ENCODE data around the gene PRAMEF1. TPM values are rescaled to one million over a fixed set of nuclear protein-coding genes. Genes with fewer than 3 reads are reported as not detected.
"Not testable (repeated sequence)": the region's sequence is repeated elsewhere in the genome, so short reads cannot be mapped to it uniquely, and the experiment has no call there.

Gene PRAMEF1
- total RNA-seq, 3 donors from 2014 or later, result not detected

GRCh38 chr1:12775443-12775842 lies 15.8 kb upstream of the PRAMEF1 start:
- Histone ChIP-seq H3K27ac (no peak overlapping the region), H3K4me3 (no peak overlapping the region), H3K4me1 (no peaks in the 10 kb centered on the region), H3K36me3 (no peaks in the 10 kb centered on the region), H3K27me3 (no peaks in the 10 kb centered on the region), H3K9me3 (no peaks in the 10 kb centered on the region)
- DNase-seq (ENCODE audit: low spot score in 2 of 2), result no peak
- TF ChIP-seq CTCF (IDR thresholded peaks at IDR 0.05) (no peak), POLR2A (IDR thresholded peaks at IDR 0.05) (no peak), POLR2AphosphoS5 (IDR thresholded peaks at IDR 0.05) (no peak)
- intact Hi-C loops (cut with DNase I; ENCODE audit: low total_unique reads), result no loop called here

DNA sequence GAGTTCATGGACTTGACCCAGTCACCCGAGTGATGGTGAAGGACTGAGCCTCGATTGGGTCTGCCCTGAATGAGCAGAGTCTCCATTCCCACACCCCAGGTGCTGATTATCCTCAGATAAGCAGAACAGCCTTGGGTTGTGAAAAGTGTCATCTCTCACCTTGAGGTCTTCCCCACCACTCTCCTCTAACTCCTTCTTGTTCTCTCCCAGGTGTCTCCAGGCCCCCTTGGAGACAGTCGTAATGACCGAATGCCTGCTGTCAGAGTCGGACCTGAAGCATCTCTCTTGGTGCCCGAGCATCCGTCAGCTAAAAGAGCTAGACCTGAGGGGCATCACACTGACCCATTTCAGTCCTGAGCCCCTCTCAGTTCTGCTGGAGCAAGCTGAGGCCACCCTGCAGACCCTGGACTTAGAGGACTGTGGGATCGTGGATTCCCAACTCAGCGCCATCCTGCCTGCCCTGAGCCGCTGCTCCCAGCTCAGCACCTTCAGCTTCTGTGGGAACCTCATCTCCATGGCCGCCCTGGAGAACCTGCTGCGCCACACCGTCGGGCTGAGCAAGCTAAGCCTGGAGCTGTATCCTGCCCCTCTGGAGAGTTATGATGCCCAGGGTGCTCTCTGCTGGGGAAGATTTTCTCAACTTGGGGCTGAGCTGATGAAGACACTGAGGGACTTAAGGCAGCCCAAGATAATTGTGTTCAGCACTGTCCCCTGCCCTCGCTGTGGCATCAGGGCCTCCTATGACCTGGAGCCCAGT lies 14.2 kb upstream of the PRAMEF1 start:
- intact Hi-C loops (cut with DNase I; ENCODE audit: low total_unique reads), result no loop called here
- TF ChIP-seq POLR2AphosphoS5 (IDR thresholded peaks at IDR 0.05) (no peak), POLR2A (IDR thresholded peaks at IDR 0.05) (no peak), CTCF (IDR thresholded peaks at IDR 0.05) (no peak)
- H3K9me3 ChIP-seq, result no peaks in the 10 kb centered on the region
- H3K36me3 ChIP-seq, result no peaks in the 10 kb centered on the region
- H3K27me3 ChIP-seq, result no peaks in the 10 kb centered on the region
- H3K4me3 ChIP-seq, result no peak overlapping the region
- H3K4me1 ChIP-seq, result no peaks in the 10 kb centered on the region
- H3K27ac ChIP-seq, result no peak overlapping the region
- DNase-seq (ENCODE audit: low spot score in 2 of 2), result no peak

GRCh38 chr1:12778061-12778460 lies 13.1 kb upstream of the PRAMEF1 start:
- no peaks in the 10 kb centered on the region for H3K36me3 ChIP-seq
- H3K4me1 ChIP-seq, result no peaks in the 10 kb centered on the region
- peaks cover 0 to under 1% of the 10 kb centered on the region in 2 donors for H3K9me3 ChIP-seq
- no peak overlapping the region for H3K4me3 ChIP-seq
- TF ChIP-seq CTCF (IDR thresholded peaks at IDR 0.05) (no peak), POLR2A (IDR thresholded peaks at IDR 0.05) (no peak), POLR2AphosphoS5 (IDR thresholded peaks at IDR 0.05) (no peak)
- H3K27ac ChIP-seq, result no peak overlapping the region
- no peaks in the 10 kb centered on the region for H3K27me3 ChIP-seq
- DNase-seq (ENCODE audit: low spot score in 2 of 2), result no peak
- intact Hi-C loops (cut with DNase I; ENCODE audit: low total_unique reads), result no loop called here

DNA sequence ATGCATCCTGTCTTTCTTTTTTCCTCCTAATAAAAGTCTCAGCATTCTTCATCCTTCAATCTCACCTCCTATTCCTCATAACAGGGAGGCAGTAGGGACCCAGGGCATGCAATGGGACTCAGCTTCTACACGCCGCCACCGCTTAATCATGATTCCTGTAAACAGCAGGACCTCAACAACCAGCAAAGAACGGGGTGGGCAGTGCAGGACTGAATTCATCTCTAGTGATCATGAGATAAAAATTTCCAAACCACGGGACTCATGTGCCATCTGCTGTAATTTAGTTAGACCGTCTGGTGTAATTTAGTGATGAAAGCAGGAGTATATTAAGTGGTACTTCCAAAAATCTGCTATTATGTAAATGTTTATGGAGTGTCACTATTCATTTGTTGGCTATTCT lies 12.3 kb upstream of the PRAMEF1 start:
- Histone ChIP-seq H3K36me3 (no peaks in the 10 kb centered on the region), H3K4me1 (no peaks in the 10 kb centered on the region), H3K27me3 (no peaks in the 10 kb centered on the region), H3K27ac (no peak overlapping the region), H3K9me3 (peaks cover 7 to 8% of the 10 kb centered on the region in 2 donors), H3K4me3 (no peak overlapping the region)
- no peak for DNase-seq (ENCODE audit: low spot score in 2 of 2)
- intact Hi-C loops (cut with DNase I; ENCODE audit: low total_unique reads), result no loop called here
- no peak for TF ChIP-seq CTCF (IDR thresholded peaks at IDR 0.05)
- no peak for TF ChIP-seq POLR2AphosphoS5 (IDR thresholded peaks at IDR 0.05)

DNA sequence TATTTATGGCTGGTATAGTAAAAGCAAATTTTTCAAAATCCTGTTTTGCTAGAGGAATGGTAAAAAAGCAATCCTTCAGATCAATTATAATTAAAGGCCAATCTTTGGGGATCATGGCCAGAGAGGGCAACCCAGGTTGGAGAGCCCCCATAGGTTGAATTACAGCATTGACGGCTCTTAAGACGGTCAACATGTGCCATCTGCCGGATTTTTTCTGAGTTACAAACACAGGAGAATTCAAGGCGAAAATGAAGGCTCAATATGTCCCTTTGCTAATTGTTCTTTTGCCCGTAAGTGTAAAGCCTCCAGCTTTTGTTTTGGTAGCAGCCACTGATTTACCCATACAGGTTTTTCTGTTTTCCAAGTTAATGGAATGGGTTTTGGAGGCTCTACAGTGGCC lies 9.7 kb upstream of the PRAMEF1 start:
- H3K9me3 ChIP-seq, result peaks cover 14 to 30% of the 10 kb centered on the region in 2 donors
- H3K4me3 ChIP-seq; H3K27me3 ChIP-seq; intact Hi-C loops (cut with DNase I; ENCODE audit: low total_unique reads); H3K4me1 ChIP-seq; H3K36me3 ChIP-seq; H3K27ac ChIP-seq; DNase-seq (ENCODE audit: low spot score in 2 of 2): not testable (repeated sequence)

GRCh38 chr1:12783783-12784182 lies 7.4 kb upstream of the PRAMEF1 start:
- DNase-seq (ENCODE audit: low spot score in 2 of 2); intact Hi-C loops (cut with DNase I; ENCODE audit: low total_unique reads): not testable (repeated sequence)

DNA sequence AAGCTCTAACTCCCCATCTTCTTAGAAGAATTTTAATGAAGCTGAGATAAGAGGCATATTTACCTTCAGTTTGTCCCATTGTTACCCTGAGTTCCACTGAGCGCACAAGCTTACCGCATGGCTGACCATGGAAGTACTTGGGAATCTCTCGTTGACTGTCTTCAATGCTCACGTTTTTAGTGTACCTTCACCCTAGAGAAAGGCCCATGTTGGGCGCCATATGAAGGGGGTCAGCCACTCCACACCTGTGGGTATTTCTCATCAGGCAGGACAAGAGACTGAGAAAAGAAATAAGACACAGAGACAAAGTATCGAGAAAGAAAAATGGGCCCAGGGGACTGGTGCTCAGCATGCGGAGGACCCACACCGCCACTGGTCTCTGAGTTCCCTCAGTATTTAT lies 6.5 kb upstream of the PRAMEF1 start:
- intact Hi-C loops (cut with DNase I; ENCODE audit: low total_unique reads); DNase-seq (ENCODE audit: low spot score in 2 of 2): not testable (repeated sequence)

More at GRCh38 chr1:12783783-12784182, 7.4 kb upstream of the PRAMEF1 start:
- H3K36me3 ChIP-seq, H3K4me1 ChIP-seq, H3K4me3 ChIP-seq, H3K27ac ChIP-seq, H3K27me3 ChIP-seq: not testable (repeated sequence)
- H3K9me3 ChIP-seq, result peaks cover 14 to 30% of the 10 kb centered on the region in 2 donors

More for the DNA sequence above, 6.5 kb upstream of the PRAMEF1 start:
- H3K36me3 ChIP-seq, H3K4me1 ChIP-seq, H3K27me3 ChIP-seq, H3K4me3 ChIP-seq, H3K27ac ChIP-seq: not testable (repeated sequence)
- H3K9me3 ChIP-seq, result peaks cover 14 to 30% of the 10 kb centered on the region in 2 donors

Data from breast epithelium (tissue), 4 donors.